Epithelial cell of proximal tubule (primary cell): ENCODE data around the gene CD2AP. TPM values are rescaled to one million over a fixed set of nuclear protein-coding genes. Genes with fewer than 3 reads are reported as not detected.

ENCODE experiments used
- DNase-seq: peaks from one replicate; pipeline ENCODE4 v3.0.0-alpha.2; 2011; ENCODE audit warnings: low read depth
- H3K4me3 ChIP-seq: 2 replicates; pipeline ENCODE4 v1.5.1; 2011; ENCODE audit warnings: low read depth, mild to moderate bottlenecking, low read length
- CTCF ChIP-seq: conservative IDR thresholded peaks from 2 replicates; pipeline ENCODE4 v1.5.1; 2012; ENCODE audit warnings: low read depth, mild to moderate bottlenecking, low read length
- total RNA-seq: library from RNA; depleted of rRNA; stranded (reverse); fragments of >200 nt; gene quantifications from 2 replicates; pipeline ENCODE4 v1.2.3, GENCODE V29; 2015

The CD2AP gene
- total RNA-seq, 1 donor from 2014 or later, result 61.7 TPM

GRCh38 chr6:47495954-47496545 is 18.5 kb downstream of the CD2AP start:
- no peak overlapping the region for H3K4me3 ChIP-seq
- no peak for TF ChIP-seq CTCF
- no peak for DNase-seq

- H3K4me3 ChIP-seq, result no peak overlapping the region
Measured at GRCh38 chr6:47496935-47497579, 19.5 kb downstream of the CD2AP start.

DNA sequence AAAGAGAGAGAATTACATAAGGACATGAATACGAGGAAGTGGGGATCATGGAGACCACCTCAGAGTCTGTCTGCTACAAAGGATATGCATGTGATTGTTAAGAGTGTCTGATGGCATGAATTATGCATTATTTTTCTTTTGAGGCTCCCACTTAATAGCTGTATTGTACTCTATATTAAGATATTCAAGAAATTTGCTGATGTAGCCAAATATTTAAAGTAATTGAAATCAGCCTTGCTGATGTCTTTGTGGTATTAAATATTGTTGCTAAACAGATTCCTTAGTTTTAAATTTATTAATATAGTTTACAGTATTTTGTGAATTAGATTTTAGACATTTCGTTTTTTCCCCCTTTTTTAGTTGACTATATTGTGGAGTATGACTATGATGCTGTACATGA is 25.3 kb downstream of the CD2AP start:
- TF ChIP-seq CTCF, result no peak
- DNase-seq, result no peak
- no peak overlapping the region for H3K4me3 ChIP-seq

More at GRCh38 chr6:47496935-47497579, 19.5 kb downstream of the CD2AP start:
- TF ChIP-seq CTCF, result no peak
- no peak for DNase-seq

DNA sequence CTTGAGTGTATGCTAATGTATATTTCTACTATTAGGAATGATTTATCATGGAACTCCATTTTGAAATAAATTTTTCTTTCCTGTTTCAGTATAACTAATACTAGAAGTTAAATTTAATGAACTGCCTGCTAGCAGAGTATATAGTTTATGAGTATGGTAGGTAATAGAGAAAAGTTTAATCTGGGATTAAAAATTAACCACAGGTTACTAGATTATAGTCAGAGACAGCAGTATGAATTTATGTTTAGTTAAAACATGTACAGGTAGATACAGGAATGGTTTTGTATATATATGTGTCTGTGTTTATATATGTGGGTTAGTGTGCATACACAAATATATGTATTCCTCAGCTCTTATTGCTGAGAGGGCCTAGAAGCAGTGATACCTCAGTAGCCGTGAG is 32.3 kb downstream of the CD2AP start:
- no peak for DNase-seq
- no peak overlapping the region for H3K4me3 ChIP-seq
- TF ChIP-seq CTCF, result no peak

- no peak for TF ChIP-seq CTCF
- H3K4me3 ChIP-seq, result no peak overlapping the region
- no peak for DNase-seq
Measured at GRCh38 chr6:47512872-47513271, 35.3 kb downstream of the CD2AP start.

GRCh38 chr6:47519279-47519678 is 41.7 kb downstream of the CD2AP start:
- DNase-seq, result no peak
- no peak for TF ChIP-seq CTCF
- no peak overlapping the region for H3K4me3 ChIP-seq

GRCh38 chr6:47520282-47520681 is 42.7 kb downstream of the CD2AP start:
- no peak for TF ChIP-seq CTCF
- no peak for DNase-seq

More at GRCh38 chr6:47520282-47520681, 42.7 kb downstream of the CD2AP start:
- no peak overlapping the region for H3K4me3 ChIP-seq
